HT-29 (cell line): ENCODE results near the gene ASB10. TPM values are rescaled to one million over a fixed set of nuclear protein-coding genes. Genes with fewer than 3 reads are reported as not detected.
A peak's percentile ranks its signal among the peaks of the same experiment; 100 is the strongest.

Experiments
- DNase-seq: peaks from one replicate; pipeline ENCODE4 v3.0.0-alpha.2; 2015; ENCODE audit warnings: low spot score
- total RNA-seq: library from RNA; depleted of rRNA; stranded (reverse); fragments of >200 nt; shearing (Covaris generic); gene quantifications from 2 replicates; pipeline ENCODE4 v1.2.3, GENCODE V29; 2014

Gene ASB10
- total RNA-seq, 1 experiment from 2014 or later: not detected

GRCh38 chr7:151137076-151137675 lies 49.9 kb downstream of the ASB10 start:
- DNase-seq: no peak

- no peak for DNase-seq
Measured at GRCh38 chr7:151135866-151136843, 50.9 kb downstream of the ASB10 start.

DNA sequence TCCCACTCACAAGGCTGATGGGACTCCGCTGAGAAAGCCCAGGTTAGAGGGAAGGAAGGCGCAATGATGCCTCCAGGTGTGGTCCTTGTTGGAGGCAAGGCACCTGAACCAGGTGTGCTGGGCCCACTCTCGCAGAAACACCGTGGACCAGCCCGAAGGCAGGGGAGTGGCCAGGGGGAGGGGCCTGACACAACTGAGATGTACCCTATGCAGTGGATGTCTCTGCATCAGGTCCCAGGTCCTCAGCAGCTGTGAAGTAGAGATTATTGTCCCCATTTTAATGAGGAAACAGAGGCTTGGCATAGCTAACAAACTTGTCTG lies 51.6 kb downstream of the ASB10 start:
- DNase-seq: no peak

DNA sequence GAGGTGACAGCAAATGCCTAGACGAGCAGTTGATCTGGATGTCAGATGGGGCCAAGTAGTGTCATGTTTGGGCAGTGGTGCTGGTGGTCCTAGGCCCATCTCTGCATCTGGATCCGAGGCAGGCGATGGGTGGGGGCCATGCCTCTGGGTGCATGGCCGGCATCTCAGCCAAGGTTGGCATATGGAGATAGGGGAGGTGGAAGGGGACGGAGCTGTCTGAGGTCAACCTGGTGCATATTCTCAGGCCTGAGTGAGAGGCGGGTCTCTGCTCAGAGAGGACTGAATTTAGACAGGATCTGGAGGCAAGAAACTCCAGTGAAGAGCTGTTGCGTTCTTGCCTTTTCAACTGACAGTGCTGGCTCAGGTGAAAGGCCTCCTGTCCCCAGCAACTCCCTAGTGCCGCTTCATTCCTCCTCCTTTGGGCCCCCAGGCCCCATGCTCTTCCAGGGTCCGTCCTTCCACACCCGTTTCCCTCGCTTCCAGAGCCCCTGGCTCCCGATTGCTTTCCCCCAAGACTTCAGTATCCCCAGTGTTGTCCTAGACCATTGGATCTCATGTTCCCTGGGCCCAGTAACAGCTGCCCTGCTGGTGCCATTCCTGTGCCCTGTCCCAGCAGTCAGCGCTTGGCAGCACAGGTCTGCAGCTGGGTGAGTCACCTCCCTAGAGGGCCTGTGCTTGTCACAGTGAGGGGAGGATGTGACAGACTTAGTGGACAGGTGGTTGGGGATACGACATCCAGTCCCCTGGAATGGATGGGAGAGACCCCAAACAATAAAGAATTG lies 52.1 kb downstream of the ASB10 start:
- no peak for DNase-seq

DNA sequence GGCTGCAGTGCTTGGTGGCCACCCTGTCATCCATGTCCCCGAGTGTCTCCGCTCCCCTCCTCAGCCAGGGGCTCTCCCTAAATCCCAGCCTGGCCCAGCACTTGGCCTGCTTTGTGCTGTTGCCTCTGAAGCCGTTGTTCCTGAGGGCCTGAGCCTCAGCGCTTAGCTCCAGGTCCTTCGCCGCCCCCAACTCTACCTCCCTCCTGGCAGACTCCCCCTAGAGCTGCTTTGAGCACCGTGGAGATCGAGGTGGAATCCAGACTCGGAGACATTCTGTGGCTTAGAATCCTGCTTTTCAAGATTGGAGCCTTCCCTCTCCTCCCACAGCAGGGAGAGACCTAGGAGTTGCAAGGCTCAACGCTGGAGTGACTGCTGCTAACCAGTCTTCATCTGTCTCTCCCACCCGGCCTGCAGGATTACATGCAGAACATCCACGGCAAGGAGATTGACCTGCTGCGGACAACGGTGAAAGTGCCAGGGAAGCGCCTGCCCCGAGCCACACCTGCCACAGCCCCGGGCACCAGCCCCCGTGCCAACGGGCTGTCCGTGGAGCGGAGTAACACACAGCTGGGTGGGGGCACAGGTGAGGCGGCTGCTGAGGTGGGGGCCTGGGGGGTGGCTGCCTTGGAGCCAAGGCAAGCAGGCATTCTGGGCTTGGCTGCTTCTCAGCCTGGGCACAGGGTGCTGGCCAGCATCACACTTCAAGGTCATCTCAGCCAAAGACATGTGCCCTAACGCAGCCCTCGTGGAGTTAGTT lies 52.9 kb downstream of the ASB10 start:
- DNase-seq: no peak

DNA sequence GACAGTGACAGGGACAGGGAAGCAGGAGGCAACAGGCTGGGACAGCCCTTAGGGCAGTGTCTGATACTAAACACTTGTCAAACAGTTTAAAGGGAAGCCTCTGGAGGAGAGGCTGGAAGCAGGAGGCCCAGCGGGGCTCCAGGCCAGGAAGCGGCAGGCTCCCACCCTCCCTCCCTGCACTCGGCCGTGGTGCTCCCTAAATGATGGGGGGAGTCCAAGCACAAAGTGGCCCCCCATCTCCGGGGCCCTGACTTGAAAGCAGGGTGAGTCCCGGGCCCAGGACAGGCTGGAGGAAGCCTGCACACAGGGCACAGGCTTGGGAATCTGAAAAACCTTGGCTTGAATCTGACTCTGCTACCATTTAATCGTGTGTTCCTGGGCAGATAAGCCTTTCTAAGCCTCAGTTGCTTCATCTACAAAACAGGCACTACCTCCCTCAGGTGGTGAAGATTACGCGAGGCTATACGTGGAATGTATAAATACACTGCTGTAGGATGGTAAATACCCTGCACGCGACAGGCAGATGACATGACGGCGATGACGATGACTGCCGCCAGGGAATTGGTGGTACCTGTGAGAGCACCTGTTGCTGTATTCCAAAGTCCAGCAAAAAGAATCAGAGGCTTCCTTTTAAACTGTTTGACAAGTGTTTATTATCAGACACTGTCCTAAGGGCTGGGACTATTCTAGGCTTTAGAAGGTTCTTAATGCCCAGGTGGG lies 53.6 kb downstream of the ASB10 start:
- DNase-seq: no peak

GRCh38 chr7:151132461-151133205 lies 54.4 kb downstream of the ASB10 start:
- no peak for DNase-seq

- DNase-seq: no peak
Measured at GRCh38 chr7:151131592-151132293, 55.3 kb downstream of the ASB10 start.

GRCh38 chr7:151131224-151131591 lies 55.8 kb downstream of the ASB10 start:
- no peak for DNase-seq

- no peak for DNase-seq
Measured at GRCh38 chr7:151130741-151131157, 56.3 kb downstream of the ASB10 start.

GRCh38 chr7:151129960-151130591 lies 57.0 kb downstream of the ASB10 start:
- DNase-seq: no peak

DNA sequence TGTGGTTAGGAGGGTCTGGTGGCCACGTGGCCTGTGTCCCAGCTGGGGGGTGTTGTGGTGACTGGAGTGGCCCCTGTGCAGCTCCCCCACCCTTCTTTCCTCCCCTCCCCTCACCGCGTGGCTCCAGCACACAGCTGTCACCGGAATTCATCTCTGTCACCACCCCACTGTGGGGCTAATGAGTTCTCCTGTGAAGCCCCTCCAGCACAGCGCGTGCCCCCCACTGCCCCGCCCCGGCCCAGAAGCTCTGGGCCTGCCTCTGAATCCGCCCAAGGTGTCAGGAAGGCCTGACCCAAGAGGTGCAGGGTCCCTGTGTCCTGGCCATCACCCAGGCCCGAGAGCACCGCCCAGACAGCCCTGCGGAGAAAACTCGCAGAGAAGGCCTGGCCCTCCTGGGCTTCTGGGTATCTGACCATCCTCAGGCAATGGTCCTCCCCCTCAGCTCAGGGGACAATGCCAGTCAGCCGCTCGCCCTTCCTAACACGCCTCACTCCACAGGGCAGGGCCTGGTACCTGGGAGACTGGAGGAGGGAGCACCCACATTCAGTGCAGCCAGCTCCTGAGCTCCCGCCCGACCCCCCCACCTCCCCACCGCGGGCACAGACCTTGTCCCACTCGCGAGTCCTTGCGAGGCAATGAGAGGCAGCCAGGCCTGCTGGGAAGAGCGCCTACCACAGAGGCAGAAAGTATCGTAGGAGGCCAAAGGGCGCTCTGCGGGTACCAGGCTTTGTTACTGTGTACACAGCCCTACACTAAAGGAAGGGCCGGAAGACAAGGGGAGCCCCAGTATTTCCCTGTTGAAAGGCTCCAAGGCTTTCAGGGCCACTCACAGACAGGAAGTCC lies 57.7 kb downstream of the ASB10 start:
- no peak for DNase-seq

GRCh38 chr7:151128716-151129115 lies 58.3 kb downstream of the ASB10 start:
- DNase-seq: no peak

GRCh38 chr7:151128144-151128543 lies 58.9 kb downstream of the ASB10 start:
- no peak for DNase-seq

DNA sequence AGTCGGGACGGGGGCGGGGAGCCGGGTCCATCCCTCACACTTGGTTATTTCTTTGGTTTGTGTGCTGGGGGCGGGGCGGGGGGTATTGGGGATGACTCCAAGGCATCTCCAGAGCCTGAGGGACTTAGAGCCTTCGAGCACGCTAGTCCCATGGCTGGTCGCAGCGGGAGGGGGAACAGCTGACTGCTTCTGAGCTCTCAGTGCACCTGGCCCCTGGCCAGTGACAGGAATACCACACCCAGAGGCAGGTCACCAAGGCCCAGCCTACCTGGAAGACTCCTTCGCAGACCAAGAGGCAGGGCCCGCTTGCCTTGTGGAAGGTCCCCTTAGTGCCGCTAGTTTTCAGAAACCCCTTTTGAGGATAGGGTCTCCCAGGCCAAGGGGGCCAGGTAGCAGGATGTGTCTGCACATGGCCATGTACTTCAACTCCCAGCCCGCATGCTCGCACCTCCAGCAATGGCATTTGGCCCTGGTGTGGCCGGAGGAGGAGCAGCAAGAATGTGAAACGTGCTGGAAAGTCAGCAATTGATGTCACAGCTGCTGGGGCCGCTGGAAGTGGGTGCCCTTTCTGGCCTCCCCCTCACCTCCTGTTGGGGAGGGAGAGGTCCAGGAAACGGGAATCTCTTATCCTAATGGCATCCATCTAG lies 60.4 kb downstream of the ASB10 start:
- peak; percentile 51 for DNase-seq

DNA sequence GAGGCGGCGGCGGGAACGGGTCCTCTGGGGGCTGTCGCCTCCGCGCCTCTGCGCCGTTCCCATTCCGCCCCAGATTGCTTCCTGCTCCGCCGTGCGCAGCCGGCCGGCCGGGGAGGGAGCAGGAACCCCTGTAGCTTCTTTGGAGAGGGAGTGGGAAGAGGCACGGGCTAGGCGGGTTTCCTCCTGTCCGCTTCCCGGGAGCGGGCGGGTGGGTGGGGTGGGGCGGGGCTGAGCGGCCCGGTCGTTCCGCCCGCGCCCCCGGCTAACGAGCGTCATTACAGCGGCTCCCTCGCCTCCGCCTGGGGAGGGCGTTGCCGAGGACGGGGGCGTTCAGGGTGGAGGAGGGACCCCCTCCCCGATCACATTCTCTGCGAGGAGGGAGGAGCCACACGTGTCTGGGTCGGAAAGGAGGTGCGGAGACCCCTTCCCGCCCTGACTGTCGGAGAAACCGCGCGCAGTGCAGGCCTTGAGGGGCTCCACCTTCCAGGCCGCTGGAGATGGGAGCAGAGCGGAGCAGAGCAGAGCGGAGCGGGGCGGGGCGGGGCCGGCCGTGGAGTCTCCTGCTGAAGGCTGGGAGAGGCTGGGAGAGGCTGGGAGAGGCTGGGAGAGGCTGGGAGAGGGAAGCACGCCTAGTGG lies 61.1 kb downstream of the ASB10 start:
- peak; percentile 36 for DNase-seq
